ENCODE results near the gene HPD.

The HPD gene

DNA sequence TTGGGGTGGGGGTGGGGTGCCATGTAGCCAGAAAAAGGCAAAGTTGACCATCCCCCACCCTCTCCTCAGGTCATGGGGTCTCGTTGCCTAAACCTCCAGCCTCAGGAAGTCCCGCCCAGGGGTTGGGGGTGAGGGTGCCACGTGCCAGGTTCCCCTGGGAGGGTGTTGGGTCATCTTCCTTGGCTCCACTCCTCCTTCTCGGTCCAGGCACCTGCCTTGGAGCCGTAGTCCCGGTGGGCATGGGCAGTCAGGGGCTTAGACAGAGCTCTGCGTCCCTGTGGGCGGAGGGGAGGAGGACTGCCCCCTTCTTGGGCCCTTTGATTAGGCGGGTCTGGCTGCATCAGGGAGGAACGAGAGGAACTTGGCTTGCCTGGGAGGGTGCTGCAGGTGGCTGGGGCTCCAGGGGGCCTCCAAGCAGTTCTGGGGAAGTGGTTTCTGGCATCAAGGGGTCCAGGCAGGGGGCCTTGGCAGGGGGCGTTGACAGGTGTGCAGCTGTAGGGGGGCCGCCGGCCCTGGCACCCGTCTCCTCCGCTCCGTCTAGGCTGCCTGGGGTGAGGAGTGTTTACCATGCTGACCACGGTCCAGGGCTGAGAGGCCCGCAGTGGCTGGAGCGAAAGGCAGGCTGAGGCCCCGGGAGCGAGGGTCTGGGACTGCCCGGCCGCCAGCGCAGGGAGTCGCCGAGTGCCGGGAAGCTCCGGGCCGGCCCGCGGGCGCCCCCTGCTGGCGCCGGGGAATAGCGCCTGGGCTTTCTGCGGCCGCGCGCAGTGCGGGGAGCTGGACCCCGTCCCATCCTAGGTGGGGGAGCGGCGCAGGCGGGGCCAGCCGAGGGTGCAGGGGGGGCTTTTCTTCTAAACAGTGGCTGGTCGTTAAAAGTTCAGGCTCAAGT lies 47.0 kb downstream of the HPD start:
- ATAC-seq, result peak; percentile 92
- TF ChIP-seq ESRRG (CRISPR knock-in tag; IDR thresholded peaks at IDR 0.05), result no peak
- TF ChIP-seq BACH2 (CRISPR knock-in tag; IDR thresholded peaks at IDR 0.05; ENCODE audit: borderline replicate concordance), result no peak
- TF ChIP-seq OSR1 (CRISPR knock-in tag; IDR thresholded peaks at IDR 0.05), result no peak
- no peak for TF ChIP-seq ISL1 (CRISPR knock-in tag; IDR thresholded peaks at IDR 0.05)
- no peak for TF ChIP-seq CSDC2 (CRISPR knock-in tag; IDR thresholded peaks at IDR 0.05)
- TF ChIP-seq, protein P1, sequence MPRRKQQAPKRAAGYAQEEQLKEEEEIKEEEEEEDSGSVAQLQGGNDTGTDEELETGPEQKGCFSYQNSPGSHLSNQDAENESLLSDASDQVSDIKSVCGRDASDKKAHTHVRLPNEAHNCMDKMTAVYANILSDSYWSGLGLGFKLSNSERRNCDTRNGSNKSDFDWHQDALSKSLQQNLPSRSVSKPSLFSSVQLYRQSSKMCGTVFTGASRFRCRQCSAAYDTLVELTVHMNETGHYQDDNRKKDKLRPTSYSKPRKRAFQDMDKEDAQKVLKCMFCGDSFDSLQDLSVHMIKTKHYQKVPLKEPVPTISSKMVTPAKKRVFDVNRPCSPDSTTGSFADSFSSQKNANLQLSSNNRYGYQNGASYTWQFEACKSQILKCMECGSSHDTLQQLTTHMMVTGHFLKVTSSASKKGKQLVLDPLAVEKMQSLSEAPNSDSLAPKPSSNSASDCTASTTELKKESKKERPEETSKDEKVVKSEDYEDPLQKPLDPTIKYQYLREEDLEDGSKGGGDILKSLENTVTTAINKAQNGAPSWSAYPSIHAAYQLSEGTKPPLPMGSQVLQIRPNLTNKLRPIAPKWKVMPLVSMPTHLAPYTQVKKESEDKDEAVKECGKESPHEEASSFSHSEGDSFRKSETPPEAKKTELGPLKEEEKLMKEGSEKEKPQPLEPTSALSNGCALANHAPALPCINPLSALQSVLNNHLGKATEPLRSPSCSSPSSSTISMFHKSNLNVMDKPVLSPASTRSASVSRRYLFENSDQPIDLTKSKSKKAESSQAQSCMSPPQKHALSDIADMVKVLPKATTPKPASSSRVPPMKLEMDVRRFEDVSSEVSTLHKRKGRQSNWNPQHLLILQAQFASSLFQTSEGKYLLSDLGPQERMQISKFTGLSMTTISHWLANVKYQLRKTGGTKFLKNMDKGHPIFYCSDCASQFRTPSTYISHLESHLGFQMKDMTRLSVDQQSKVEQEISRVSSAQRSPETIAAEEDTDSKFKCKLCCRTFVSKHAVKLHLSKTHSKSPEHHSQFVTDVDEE (CRISPR knock-in tag; IDR thresholded peaks at IDR 0.05), result no peak
- TF ChIP-seq, protein P2, sequence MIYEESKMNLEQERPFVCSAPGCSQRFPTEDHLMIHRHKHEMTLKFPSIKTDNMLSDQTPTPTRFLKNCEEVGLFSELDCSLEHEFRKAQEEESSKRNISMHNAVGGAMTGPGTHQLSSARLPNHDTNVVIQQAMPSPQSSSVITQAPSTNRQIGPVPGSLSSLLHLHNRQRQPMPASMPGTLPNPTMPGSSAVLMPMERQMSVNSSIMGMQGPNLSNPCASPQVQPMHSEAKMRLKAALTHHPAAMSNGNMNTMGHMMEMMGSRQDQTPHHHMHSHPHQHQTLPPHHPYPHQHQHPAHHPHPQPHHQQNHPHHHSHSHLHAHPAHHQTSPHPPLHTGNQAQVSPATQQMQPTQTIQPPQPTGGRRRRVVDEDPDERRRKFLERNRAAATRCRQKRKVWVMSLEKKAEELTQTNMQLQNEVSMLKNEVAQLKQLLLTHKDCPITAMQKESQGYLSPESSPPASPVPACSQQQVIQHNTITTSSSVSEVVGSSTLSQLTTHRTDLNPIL (CRISPR knock-in tag; IDR thresholded peaks at IDR 0.05; ENCODE audit: low read depth), result no peak
- no peak for TF ChIP-seq RARB (CRISPR knock-in tag; IDR thresholded peaks at IDR 0.05)
- no peak for TF ChIP-seq ZNF565 (CRISPR knock-in tag; conservative IDR thresholded peaks at IDR 0.05; ENCODE audit: low read depth)
- TF ChIP-seq, protein P3, sequence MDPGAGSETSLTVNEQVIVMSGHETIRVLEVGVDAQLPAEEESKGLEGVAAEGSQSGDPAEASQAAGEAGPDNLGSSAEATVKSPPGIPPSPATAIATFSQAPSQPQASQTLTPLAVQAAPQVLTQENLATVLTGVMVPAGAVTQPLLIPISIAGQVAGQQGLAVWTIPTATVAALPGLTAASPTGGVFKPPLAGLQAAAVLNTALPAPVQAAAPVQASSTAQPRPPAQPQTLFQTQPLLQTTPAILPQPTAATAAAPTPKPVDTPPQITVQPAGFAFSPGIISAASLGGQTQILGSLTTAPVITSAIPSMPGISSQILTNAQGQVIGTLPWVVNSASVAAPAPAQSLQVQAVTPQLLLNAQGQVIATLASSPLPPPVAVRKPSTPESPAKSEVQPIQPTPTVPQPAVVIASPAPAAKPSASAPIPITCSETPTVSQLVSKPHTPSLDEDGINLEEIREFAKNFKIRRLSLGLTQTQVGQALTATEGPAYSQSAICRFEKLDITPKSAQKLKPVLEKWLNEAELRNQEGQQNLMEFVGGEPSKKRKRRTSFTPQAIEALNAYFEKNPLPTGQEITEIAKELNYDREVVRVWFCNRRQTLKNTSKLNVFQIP (CRISPR knock-in tag; IDR thresholded peaks at IDR 0.05; ENCODE audit: borderline replicate concordance, low read depth), result no peak
- no peak for TF ChIP-seq GLIS3 (CRISPR knock-in tag; IDR thresholded peaks at IDR 0.05)
- no peak for TF ChIP-seq TCF4 (CRISPR knock-in tag; IDR thresholded peaks at IDR 0.05; ENCODE audit: borderline replicate concordance)
- TF ChIP-seq PPARA (CRISPR knock-in tag; IDR thresholded peaks at IDR 0.05; ENCODE audit: borderline replicate concordance), result no peak
- TF ChIP-seq ARNTL (CRISPR knock-in tag; IDR thresholded peaks at IDR 0.05; ENCODE audit: borderline replicate concordance, low read depth), result no peak
- TF ChIP-seq, protein P4, sequence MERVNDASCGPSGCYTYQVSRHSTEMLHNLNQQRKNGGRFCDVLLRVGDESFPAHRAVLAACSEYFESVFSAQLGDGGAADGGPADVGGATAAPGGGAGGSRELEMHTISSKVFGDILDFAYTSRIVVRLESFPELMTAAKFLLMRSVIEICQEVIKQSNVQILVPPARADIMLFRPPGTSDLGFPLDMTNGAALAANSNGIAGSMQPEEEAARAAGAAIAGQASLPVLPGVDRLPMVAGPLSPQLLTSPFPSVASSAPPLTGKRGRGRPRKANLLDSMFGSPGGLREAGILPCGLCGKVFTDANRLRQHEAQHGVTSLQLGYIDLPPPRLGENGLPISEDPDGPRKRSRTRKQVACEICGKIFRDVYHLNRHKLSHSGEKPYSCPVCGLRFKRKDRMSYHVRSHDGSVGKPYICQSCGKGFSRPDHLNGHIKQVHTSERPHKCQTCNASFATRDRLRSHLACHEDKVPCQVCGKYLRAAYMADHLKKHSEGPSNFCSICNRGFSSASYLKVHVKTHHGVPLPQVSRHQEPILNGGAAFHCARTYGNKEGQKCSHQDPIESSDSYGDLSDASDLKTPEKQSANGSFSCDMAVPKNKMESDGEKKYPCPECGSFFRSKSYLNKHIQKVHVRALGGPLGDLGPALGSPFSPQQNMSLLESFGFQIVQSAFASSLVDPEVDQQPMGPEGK (CRISPR knock-in tag; IDR thresholded peaks at IDR 0.05; ENCODE audit: borderline replicate concordance), result no peak
- TF ChIP-seq ZC3H10 (CRISPR knock-in tag; IDR thresholded peaks at IDR 0.05), result no peak

DNA sequence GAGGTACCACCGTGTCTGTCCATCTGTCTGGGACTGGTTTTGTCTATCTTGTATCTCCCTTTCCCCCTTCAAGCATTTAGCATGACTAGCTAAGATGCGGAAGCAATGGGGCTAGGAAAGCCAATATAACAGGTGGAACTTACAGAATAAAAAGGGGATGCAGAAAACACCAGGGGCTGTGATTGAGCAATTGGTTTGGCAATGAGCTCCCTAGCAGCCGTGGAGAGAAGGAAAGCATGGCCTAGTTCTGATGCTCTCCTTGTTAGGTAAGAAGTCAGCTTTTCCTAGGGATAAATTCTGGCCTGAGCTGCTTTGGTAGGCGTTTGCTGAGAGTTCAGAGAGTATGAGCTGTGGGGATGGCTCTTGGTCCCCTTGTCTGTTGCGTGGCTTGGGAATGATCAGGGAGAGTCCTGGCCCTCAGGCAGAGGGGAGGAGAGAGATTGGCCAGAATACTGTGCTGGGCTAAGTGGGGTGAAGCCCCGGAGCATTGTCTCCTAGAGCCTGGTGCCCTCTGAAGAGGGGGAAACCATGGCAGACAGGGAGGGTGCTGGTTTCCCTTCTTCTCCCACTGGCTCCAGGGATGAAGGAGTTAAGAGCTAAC lies 47.7 kb downstream of the HPD start:
- ATAC-seq, result no peak
- TF ChIP-seq, protein P1 (CRISPR knock-in tag; IDR thresholded peaks at IDR 0.05), result no peak
- TF ChIP-seq SNAI2 (CRISPR knock-in tag; IDR thresholded peaks at IDR 0.05) (no peak), RARB (CRISPR knock-in tag; IDR thresholded peaks at IDR 0.05) (no peak), GLIS3 (CRISPR knock-in tag; IDR thresholded peaks at IDR 0.05) (no peak), OSR1 (CRISPR knock-in tag; IDR thresholded peaks at IDR 0.05) (no peak), ISL1 (CRISPR knock-in tag; IDR thresholded peaks at IDR 0.05) (no peak)
- TF ChIP-seq, protein P4 (CRISPR knock-in tag; IDR thresholded peaks at IDR 0.05; ENCODE audit: borderline replicate concordance), result no peak
